ENCODE data around the gene NAB1. TPM values are rescaled to one million over a fixed set of nuclear protein-coding genes. Genes with fewer than 3 reads are reported as not detected.

Gene NAB1
- total RNA-seq, 1 donor from 2014 or later: 12.2 TPM

DNA sequence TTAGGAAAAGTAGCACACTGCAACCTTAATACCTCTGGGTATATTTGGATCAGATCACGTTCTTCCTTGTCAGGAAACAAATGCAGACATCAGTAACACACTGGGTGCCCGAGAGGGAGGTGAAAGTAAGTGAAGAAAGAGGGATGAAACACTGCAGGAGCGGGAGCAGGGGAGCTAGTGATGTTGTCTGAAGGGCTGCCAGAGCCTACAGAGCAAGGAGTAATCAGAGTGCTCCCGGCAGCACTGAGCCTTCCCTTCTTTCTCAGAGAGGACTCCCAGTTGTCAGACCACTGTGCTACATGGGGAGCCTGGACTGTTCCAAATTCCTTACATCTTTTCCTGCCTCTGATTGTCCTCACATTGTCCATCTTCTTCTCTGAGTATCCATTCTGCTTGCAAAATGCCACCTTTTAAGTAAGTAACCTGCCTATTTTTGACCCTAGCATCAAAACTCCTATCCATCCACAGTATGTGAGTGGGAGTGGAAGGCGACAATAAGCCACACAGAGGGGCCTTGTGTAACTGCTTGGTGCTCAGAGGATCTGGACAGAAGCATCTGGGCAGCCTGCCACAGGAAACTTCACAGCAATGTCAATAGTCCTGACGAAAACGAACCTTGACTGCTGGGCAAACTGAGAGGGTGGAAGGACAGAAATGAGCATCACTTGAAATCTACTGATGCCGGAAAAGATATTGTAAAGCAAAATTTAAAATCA, 10.8 kb upstream of the NAB1 start:
- Mint-ChIP-seq H3K4me1 (ENCODE audit: low read depth, unreplicated experiment) (no peaks in the 10 kb centered on the region), H3K9me3 (ENCODE audit: unreplicated experiment) (no peaks in the 10 kb centered on the region), H3K36me3 (ENCODE audit: unreplicated experiment) (no peaks in the 10 kb centered on the region), H3K27me3 (ENCODE audit: unreplicated experiment) (no peaks in the 10 kb centered on the region), H3K4me3 (ENCODE audit: unreplicated experiment) (no peak overlapping the region), H3K27ac (ENCODE audit: unreplicated experiment) (no peak overlapping the region)
- TF ChIP-seq, protein P1, sequence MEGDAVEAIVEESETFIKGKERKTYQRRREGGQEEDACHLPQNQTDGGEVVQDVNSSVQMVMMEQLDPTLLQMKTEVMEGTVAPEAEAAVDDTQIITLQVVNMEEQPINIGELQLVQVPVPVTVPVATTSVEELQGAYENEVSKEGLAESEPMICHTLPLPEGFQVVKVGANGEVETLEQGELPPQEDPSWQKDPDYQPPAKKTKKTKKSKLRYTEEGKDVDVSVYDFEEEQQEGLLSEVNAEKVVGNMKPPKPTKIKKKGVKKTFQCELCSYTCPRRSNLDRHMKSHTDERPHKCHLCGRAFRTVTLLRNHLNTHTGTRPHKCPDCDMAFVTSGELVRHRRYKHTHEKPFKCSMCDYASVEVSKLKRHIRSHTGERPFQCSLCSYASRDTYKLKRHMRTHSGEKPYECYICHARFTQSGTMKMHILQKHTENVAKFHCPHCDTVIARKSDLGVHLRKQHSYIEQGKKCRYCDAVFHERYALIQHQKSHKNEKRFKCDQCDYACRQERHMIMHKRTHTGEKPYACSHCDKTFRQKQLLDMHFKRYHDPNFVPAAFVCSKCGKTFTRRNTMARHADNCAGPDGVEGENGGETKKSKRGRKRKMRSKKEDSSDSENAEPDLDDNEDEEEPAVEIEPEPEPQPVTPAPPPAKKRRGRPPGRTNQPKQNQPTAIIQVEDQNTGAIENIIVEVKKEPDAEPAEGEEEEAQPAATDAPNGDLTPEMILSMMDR (IDR thresholded peaks at IDR 0.05; ENCODE audit: partially characterized antibody, unreplicated experiment): no peak
- no peak for DNase-seq

DNA sequence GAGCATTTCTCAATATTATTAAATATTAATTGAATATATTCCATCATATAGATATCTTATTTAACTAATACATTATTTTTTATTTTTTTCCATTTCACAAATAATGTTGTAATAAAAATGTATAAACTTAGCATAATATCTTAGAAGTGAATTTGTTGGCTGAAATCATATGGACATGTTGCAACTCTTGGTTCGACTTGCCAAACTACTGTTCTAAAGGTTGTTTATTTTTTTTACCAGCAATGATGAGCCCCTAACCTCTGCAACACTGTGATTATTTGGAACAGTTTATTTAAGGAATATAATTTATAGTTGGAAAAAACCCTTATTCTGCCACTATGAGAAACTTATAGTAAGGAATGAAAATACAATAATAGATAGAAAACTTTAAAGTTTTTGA, 8.8 kb upstream of the NAB1 start:
- Mint-ChIP-seq H3K27ac (ENCODE audit: unreplicated experiment) (no peak overlapping the region), H3K27me3 (ENCODE audit: unreplicated experiment) (no peaks in the 10 kb centered on the region), H3K4me1 (ENCODE audit: low read depth, unreplicated experiment) (no peaks in the 10 kb centered on the region), H3K9me3 (ENCODE audit: unreplicated experiment) (peaks cover 1% of the 10 kb centered on the region), H3K4me3 (ENCODE audit: unreplicated experiment) (no peak overlapping the region), H3K36me3 (ENCODE audit: unreplicated experiment) (no peaks in the 10 kb centered on the region)
- TF ChIP-seq, protein P1 (IDR thresholded peaks at IDR 0.05; ENCODE audit: partially characterized antibody, unreplicated experiment): no peak
- DNase-seq: no peak

DNA sequence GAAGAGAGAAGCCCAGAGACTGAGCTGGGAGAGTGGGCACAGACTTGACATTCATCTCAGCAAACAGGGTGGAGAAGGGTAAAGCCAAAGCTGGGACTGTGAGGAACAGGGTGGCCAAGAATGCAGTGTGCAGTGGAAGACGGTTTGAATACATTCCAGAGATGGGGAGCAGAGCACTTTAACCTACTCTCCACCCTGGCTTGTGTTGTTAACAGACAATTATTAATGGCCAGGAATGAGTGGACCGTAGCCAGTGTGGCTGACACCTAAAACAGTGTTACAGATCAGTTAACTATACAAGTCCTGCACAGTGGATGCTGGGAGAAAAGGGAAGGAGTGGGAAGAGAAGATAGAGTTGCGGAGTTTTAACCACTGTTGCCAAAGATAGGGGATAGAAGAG, 7.4 kb upstream of the NAB1 start:
- no peak overlapping the region for H3K27ac Mint-ChIP-seq (ENCODE audit: unreplicated experiment)
- no peak for DNase-seq
- H3K4me1 Mint-ChIP-seq (ENCODE audit: low read depth, unreplicated experiment): no peaks in the 10 kb centered on the region
- no peak overlapping the region for H3K4me3 Mint-ChIP-seq (ENCODE audit: unreplicated experiment)
- TF ChIP-seq, protein P1 (IDR thresholded peaks at IDR 0.05; ENCODE audit: partially characterized antibody, unreplicated experiment): no peak
- no peaks in the 10 kb centered on the region for H3K36me3 Mint-ChIP-seq (ENCODE audit: unreplicated experiment)
- no peaks in the 10 kb centered on the region for H3K27me3 Mint-ChIP-seq (ENCODE audit: unreplicated experiment)
- H3K9me3 Mint-ChIP-seq (ENCODE audit: unreplicated experiment): peaks cover 1% of the 10 kb centered on the region

DNA sequence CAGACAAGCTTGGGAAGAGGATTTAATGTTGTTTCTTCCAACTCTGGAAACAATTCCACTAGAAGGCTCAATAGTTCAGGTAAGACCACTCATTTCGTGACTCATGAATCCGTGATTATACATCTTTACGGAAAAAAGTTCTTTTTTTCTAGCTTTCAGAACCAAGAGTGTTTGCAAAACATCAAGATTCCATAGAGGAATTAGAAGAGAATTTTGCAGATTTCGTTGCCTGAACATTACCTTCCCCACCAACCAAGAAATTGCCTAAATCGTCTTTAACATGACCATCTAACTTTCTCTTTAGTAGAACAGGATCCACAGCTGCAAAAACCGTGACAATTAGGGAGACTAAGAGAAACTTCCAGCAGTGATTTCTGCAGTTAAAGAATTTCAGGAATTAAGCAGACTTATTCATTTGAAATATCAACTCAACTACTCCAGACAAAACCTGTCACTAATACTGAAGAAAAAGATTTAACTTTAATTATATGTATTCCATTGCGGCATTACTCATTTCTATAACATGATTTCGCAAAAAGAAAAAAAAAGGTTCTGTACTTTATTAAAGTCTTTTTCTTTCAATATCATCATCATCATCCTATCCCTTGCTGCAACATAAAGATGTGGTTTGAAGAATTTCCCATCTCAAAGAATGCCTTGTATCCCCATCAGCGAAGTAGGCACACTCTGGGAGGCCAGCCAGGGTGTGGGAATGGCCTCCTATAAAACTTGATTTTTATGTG, 1.9 kb upstream of the NAB1 start:
- TF ChIP-seq, protein P1 (IDR thresholded peaks at IDR 0.05; ENCODE audit: partially characterized antibody, unreplicated experiment): no peak
- H3K4me3 Mint-ChIP-seq (ENCODE audit: unreplicated experiment): no peak overlapping the region
- peaks cover 4% of the 10 kb centered on the region for H3K4me1 Mint-ChIP-seq (ENCODE audit: low read depth, unreplicated experiment)
- no peaks in the 10 kb centered on the region for H3K36me3 Mint-ChIP-seq (ENCODE audit: unreplicated experiment)
- H3K27me3 Mint-ChIP-seq (ENCODE audit: unreplicated experiment): peaks cover 9% of the 10 kb centered on the region
- DNase-seq: no peak
- peaks cover 6% of the 10 kb centered on the region for H3K9me3 Mint-ChIP-seq (ENCODE audit: unreplicated experiment)
- H3K27ac Mint-ChIP-seq (ENCODE audit: unreplicated experiment): no peak overlapping the region
